Pulmonary artery endothelial cell (primary cell): ENCODE results near the gene SORCS1. TPM values are rescaled to one million over a fixed set of nuclear protein-coding genes. Genes with fewer than 3 reads are reported as not detected.

ENCODE experiments used
- DNase-seq: peaks from one replicate; pipeline ENCODE4 v3.0.0-alpha.2; 2011; ENCODE audit warnings: low read depth, low spot score
- total RNA-seq: library from RNA; depleted of rRNA; stranded (reverse); fragments of >200 nt; gene quantifications from 2 replicates; pipeline ENCODE4 v1.2.3, GENCODE V29; 2014

Gene SORCS1
- total RNA-seq, 1 donor from 2014 or later: not detected

DNA sequence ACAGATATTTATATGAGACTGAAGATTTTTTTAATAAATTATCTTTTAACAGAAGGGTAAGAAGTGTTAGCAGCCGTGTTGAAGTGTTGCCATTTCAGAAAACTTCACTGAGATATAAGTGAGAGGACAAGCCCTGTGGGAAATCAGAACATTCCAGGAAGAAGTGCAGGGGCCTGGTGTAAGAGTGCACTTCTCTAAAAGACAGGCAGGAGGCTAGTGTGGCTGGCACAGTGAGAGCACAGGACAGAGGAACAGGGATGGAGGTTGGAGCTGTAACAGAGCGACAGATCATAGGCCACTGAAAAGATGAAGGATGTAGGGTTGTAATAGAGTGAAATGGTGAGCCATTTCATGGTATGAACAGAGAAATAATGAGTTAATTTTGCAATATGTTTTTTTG lies 608.9 kb downstream of the SORCS1 start:
- DNase-seq: no peak

DNA sequence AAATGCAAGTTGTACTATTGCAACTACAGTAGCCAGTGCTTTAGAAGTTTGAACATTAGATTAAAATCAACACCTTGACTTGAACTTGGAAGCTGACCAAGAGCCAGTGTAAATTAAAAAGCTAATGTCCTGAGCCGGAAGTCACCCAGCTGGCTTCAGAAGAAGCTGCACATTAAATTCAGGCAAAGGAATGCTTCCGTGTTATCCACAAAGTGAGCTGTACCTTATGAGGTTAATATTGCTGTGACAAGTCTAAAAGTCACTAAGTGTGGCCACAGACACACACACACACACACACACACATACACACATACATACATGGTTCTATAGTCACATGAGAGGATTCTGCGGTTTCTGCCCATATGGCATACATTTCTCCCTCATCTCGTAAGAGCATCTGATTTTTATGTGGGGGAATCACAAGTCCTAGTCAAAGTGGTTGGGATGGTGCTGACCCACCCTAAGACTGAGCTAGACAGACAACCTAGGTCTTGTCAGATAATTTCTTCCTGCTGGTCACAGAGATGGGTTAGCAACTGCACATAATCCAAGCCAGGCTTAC lies 612.9 kb downstream of the SORCS1 start:
- DNase-seq: no peak

DNA sequence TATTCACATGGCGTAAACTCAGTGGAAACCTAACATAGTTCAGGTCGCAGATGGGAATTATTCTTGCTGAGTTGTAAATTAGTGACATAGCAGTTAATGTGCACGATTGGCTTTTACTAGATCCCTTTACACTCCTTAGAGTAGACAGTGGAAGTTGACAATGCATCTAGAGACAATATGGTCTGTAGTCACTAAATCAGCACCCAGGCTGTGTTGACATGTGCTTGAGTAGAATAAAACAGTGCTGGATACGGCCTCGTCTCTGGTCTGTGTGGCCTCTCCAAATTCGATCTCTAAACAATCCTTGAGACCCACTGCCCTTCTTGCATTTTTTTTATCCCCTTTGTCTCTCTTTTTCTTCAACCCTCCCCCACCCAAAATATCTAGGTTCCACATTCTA lies 615.7 kb downstream of the SORCS1 start:
- DNase-seq: no peak

DNA sequence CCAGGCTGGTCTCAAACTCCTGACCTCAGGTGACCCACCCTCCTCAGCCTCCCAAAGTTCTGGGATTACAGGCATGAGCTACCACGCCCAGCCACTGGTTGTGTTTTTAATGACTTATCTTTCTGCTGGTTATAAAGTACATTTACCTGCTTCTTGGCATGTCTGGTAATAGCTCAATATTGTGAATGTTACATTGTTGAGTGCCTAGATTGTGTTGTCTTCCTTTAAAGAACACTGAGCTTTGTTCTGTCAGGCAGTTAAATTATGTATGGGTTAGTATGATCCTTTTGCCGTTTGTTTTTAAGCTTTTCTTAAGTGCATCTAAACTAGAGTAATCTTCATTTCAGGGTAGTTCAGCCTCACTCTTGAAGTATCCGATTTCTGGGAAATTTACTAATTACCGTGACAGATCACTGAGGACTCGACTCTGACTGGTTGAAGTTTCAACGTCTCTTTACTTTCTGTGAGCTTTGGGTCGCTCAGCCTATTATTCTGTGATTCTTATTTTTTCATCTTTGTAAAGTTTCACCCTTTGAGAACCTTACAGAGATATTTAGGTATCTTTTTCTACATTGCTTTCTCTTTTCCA lies 617.4 kb downstream of the SORCS1 start:
- DNase-seq: no peak

DNA sequence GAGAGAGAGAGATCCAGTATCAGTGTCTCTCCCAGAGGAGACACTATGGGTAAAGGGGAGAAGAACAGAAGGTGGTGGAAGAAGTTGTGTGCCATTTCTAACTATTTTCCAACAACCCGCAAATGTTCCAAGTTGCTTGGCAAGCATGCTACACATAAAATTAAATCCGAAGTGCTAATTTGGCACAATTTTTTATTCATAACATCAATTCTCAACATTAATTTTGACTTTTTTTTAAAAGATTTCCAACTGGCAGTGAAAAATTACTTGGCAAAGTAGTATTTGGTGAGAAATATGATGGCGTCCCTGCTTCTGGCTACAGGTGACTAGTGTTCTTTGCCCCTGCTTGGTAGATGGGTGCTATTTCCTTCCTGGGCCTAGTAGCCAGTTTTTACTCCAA lies 622.0 kb downstream of the SORCS1 start:
- DNase-seq: no peak

DNA sequence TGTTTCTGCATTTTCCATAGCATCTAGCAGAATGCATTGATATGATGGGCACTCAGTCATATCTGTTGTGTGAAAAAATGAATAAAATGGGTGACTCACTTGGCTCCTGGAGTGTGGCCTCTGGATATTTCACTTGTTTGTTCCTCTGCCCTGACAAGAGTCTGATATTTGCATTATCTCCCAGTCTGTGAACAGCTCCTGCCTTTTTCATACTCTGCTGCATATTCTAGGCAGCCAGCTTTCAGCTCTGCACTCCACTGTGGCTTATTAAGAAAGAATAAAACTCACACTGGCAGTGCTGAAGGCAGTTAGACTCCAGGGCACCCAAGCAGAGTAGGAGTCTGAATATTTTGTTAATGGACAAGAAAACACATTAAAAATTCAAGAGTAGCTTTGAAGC lies 623.9 kb downstream of the SORCS1 start:
- no peak for DNase-seq

DNA sequence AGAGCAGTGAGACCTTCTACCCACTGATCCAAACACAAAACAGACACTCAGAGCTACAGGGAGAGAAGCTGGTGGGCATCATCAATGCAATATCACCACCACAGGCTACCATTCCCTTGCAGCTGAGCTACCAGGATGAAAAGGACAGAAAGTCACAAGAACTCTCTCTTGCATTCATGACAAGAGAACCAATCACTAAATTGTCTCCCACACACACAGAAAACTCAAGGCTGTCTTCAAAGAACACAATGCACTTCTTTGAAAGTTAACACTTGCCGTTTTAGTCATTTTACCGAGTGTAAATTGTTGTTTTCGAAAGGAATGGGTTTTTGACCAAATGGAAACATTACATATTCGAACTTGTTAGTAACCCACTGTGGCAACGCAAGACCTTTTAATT lies 626.6 kb downstream of the SORCS1 start:
- DNase-seq: no peak

DNA sequence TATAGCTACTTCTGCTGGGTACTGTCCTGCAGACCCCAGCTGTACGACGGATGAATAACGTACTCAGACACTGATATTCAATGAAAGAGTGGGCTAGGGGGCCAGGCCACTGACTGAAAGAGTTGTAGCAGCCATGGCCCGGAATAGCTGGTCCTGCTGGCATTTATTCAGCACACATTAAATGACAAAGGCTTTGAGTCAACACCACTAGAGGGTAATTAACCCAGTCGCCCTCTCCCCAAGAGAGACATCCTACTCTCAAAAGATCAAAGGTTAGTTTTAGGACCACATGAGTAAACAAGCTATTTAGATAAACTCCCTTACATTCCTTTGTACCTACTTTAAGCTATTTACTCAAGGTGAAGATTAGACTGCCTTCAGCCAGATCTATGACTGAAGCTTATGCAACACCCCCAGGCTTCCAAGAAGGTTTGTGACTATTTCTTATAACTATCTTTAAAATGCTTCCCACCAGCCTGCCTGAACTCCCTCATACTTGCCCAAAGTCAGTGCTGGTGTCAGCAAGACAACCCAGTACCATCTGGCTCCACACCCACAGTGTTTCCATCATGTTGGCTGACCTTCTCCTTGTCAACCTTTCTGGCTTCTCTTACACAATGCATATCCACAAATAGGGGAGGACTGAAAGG lies 629.1 kb downstream of the SORCS1 start:
- DNase-seq: no peak

DNA sequence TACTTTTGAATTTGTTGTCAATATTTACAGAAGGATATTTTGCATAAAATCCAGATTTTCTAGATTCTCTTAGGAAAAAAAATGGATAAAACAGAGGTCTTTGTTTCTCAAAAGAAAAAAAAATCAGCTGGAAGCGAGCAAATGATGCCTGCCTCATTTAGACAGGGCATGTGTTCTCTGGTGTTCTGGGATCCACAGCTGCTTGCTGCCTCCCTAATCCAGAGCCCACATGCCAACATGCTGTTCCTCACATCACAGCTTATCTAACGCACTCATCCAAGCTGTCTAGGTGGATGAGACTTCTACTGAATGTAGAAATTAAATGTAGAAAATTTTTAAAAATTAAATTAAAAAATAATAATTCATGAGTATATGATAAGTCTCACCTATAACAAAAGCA lies 630.1 kb downstream of the SORCS1 start:
- no peak for DNase-seq

DNA sequence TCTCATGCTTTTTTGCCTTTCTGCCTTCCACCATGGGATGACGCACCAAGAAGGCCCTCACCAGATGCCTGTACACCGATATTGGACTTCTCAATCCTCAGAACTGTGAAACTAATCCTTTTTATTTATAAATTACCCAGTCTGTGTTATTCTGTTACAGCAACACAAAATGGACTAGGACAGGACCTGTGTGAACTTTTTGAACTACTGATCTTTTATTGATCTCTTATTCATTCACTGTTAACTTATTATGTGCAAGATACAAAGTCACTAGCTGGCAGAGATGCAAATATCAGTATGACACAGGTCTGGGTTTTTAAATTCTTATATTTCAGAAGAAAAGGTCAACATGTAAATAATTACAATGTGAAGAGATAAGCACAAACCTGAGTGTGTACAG lies 635.8 kb downstream of the SORCS1 start:
- DNase-seq: no peak

DNA sequence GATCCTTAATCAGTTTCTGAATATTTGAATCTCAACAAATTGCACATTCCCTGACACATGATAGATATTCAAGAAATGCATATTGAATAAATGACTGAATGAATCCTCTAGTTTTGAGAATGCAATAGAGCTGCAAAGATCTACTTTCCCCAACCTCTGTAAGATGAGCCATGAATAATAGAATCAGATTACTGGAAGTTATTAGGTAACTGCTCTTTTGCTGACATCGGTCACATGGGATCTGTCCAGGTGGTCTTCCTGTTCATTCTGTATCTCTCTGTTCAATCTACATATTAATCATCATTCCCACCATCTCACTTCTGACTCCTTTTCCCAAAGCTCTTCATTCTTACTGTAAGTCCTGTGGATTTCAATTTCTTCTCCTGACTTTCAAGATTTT lies 638.7 kb downstream of the SORCS1 start:
- no peak for DNase-seq
